KBM-7 (cell line): ENCODE data around the gene IER3.

Source experiments
- DNase-seq: peaks from one replicate; pipeline ENCODE4 v3.0.0-alpha.2; 2015
- in situ Hi-C: fragments of 300-500 bp; cut with MboI; formaldehyde crosslinking; loops from 2 replicates; pipeline ENCODE4 v1.14.3; 2020; ENCODE audit warnings: low sequenced_read_pairs, low pct_unique_long_range_greater_than_20kb, mixed read lengths

Gene IER3

DNA sequence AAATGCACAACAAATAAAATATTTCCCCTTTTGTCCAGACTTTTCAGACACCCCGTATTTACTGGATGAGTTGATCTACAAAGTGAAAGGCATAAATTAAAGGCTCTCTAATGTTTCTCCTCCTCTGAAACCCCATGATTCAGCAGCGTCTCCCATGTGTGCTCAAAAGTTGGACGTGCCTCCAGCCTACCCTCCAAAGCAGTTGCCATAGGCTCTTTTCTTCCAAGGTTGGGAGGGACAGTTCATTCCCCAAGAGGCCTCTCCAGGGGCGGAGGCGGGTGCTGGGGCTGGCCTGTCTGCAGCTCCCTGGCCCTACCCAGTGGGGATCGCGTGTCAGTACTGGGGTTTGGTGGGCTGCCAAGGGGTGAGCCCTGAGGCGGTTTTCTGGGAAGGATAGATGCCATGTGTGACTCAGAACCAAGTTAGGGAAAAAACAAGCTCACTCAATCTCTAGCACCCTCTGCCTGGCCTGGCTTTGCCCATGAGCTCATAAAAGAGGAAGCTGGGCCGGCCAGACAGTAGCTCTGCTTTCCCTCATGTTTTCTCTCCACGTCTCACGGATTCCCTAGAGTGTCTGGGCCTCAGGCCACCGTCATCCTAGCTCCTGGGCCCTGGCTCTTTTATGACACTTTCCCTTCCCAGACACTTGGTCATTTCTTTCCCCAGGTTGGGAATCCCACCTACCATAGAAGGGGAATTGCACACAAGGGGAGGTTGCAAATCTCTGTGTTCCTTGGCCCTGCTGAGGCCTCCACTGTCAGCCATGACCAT, 8.0 kb upstream of the IER3 start:
- DNase-seq: peak; percentile 60
- in situ Hi-C loops: no loop called here

- in situ Hi-C loops: no loop called here
- DNase-seq: no peak
Measured at GRCh38 chr6:30750379-30750668, 6.0 kb upstream of the IER3 start.

- in situ Hi-C loops: no loop called here
- no peak for DNase-seq
Measured at GRCh38 chr6:30749554-30750378, 5.4 kb upstream of the IER3 start.

GRCh38 chr6:30748851-30749540, 4.6 kb upstream of the IER3 start:
- no peak for DNase-seq
- in situ Hi-C loops: no loop called here

DNA sequence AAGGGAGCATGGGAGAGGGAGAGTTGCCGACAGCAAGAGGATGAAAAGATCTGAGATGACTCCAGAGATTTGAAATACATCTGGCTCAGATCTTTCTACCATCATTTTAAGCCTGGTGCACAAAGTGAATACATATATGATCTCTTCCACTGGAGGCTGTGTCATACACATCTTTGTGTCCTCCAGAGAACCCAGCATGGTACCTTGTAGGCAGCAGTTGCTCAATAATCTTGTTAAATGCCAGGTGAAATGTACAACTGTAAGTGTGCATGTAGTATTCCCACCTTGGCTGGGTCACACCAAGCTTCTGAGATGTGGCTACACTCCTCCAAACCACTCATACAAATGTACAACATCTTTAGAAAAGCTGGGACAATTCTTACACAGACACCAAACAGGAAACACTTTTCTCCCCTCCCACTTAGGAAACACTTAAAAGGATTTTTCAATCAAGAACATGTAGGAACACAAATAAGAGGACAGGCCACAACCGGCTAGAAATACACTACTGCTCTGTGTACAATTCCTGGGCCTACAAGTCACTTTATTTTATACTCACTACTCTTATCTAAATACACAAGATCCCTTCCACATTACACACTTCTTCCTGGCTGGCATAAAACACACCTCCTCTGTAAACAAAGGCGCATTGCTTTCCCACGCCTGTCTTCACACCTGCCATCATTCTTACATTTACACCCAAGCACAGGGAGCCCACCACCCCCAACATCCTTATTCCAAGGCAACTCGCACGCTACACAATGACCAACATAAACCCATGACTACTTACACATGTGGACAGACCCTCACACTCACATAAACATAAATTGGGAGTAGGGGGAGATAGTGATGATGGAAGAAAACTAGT, 3.8 kb upstream of the IER3 start:
- in situ Hi-C loops: no loop called here
- no peak for DNase-seq

DNA sequence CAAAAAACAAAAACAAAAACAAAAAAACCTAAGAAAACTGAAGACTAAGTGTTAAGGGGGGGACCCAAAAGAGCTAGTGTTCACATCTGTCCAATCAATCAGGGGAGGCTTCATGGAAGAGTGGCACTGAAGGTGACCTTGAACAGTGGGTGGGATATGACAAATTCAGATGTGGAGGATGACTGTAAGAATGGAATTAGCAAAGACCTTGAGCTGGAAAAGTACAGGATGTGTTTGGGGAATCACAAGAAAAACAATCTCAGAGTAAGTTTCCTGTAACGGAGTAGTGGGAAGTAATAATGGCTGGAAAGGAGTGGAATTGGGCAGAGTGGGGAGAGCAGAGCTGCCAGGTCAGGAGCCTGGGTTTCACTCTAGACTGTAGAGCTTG, 2.9 kb upstream of the IER3 start:
- DNase-seq: no peak
- in situ Hi-C loops: no loop called here

DNA sequence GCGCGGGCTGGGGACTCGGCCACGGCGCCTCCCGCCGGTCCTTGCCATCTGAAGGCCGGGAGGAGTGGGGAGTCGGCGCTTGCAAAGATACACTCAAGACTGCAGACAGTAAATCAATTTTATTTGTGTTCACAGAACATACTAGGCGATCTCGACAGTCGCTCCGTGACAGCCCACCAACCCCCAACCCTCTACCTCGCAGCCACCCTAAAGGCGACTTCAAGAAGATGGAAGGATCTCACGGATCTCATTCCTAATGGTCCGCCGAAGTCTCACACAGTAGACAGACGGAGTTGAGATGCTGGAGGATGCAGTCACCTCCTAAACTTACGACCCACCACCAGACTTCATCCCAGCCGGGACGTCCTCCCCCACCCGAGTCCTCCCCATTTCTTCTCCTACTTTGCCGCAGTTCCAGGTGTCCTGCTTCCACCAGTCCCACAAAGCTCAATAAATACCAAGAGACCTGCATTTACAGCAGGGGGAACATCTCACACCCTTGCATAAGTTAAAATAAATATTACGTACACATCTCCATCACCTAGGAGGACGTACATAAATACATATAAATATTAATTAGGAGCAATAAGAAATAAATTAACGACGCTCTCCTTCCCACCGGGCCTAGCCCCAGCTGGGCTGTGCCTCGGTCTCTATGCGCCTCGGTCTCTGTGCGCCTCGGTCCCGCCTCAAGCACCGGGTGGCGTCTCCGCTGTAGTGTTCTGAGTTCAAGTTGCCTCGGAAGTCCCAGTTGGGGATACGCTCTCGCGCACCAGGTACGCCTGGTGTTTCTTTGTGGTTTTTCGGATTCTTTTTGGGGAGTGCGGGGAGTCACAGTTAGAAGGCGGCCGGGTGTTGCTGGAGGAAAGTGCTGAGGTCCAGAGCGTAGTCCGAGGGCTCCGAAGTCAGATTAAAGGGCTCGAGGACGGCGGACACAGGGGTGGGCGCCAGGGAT, 971 bp downstream of the IER3 start:
- no peak for DNase-seq
- in situ Hi-C loops: no loop called here

GRCh38 chr6:30742316-30743098, 1.8 kb downstream of the IER3 start, which contains the start of gene FLOT1:
Gene FLOT1, minus strand, starts transcription at chr6:30742687. Its CDS starts 498 bp downstream, at chr6:30742189.
- peak; percentile 94 for DNase-seq
- in situ Hi-C loops: no loop called here

GRCh38 chr6:30741789-30742315, 2.5 kb downstream of the IER3 start:
- in situ Hi-C loops: no loop called here
- DNase-seq: no peak

DNA sequence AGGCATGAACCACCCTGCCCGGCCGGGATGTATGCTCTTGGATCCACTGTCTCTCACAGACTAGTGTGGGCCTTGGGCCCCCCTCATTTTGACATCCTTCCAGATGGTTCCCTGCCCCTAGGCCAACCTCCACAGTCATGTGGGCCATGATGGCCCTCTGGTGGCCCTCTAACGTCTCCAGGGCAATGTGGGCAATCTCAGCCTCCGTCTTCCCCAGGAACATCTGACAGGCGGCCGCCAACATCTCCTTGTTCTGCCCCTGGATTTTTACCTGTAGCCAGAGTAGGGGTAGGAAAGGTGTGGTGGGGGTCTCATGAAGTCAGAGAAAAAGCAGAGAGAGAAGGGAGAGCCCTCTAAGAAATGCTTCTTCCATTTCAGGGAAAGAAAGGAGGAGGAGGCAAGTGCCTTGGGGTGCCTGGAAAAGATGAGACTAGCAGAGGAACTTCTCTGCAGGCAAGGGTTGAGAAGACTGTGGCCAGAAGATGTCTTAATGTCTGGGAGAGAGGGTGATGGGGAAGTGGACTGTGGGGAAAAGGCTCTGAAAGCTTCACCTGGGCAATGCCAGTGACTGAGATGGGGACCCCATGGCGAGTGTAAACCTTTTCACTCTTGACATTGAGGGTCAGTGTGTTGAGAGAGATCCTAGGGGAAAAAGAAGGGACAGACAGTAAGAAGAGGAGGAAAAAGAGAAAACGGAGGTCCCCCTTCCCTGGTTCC, 3.1 kb downstream of the IER3 start:
- in situ Hi-C loops: no loop called here
- DNase-seq: no peak

DNA sequence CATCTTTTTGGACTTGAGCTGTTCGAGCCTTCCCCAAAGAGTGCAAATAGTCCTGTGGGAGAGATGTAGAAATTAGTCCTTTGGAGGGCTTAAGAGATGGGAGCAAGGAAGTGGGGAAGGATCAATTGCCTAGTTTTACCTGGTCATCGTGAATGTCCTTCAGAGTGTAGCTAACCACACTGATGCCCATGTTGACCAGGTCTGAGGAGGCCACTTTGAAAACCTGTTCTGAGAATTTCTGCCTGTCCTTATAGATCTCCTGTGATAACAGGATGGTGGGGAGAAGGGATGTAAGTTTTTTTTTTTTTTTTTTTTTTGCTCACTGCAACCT, 3.8 kb downstream of the IER3 start:
- in situ Hi-C loops: no loop called here
- no peak for DNase-seq

GRCh38 chr6:30738532-30738931, 5.8 kb downstream of the IER3 start:
- in situ Hi-C loops: no loop called here
- DNase-seq: no peak

GRCh38 chr6:30735668-30736314, 8.6 kb downstream of the IER3 start:
- no peak for DNase-seq
- in situ Hi-C loops: no loop called here

GRCh38 chr6:30732237-30732943, 12.0 kb downstream of the IER3 start:
- in situ Hi-C loops: no loop called here

GRCh38 chr6:30730601-30731435, 13.5 kb downstream of the IER3 start:
- peak; percentile 92 for DNase-seq
- in situ Hi-C loops: no loop called here

More at GRCh38 chr6:30732237-30732943, 12.0 kb downstream of the IER3 start:
- DNase-seq: no peak
